B cell (primary cell): ENCODE results near the gene TNFRSF6B. TPM values are rescaled to one million over a fixed set of nuclear protein-coding genes. Genes with fewer than 3 reads are reported as not detected.

ENCODE experiments used
- ATAC-seq: fragments of 200-7000 bp; cut with Tn5 transposase; one replicate; pipeline ENCODE4 v1.10.0; 2021; ENCODE audit warnings: low read depth, mild to moderate bottlenecking, moderate number of reproducible peaks, moderate library complexity
- CTCF ChIA-PET: fragments of 350-600 bp; sonication (Branson Sonifier 250); formaldehyde crosslinking; loops from one replicate; lab custom pipeline; 2021; ENCODE audit warnings: antibody characterized with exemption, inconsistent platforms; lab: Charles Lee
- POLR2A ChIA-PET: fragments of 350-600 bp; sonication (Branson Sonifier 250); formaldehyde crosslinking; loops from one replicate; lab custom pipeline; 2021; ENCODE audit warnings: antibody characterized with exemption; lab: Charles Lee
- DNase-seq: peaks from one replicate; pipeline ENCODE4 v3.0.0; 2013
- H2AFZ ChIP-seq: 2 replicates; pipeline ENCODE4 v1.6.1; 2012; ENCODE audit warnings: mild to moderate bottlenecking, low read depth, low read length; ENCODE audit not compliant: insufficient read depth, poor library complexity, severe bottlenecking
- H3K27ac ChIP-seq, 2 donors: 1 replicate in 1 of 2; 2 replicates in 1 of 2; pipeline ENCODE4 v1.5.1; 2012 to 2013; ENCODE audit warnings: low read length in 2 of 2, mild to moderate bottlenecking in 2 of 2, moderate library complexity in 1 of 2
- H3K27me3 ChIP-seq, 4 experiments: fragments of 200-600 bp in 1 of 4; sonication (generic) in 1 of 4; replicated peaks in 1 of 4; 1 replicate in 2 of 4; 2 replicates in 2 of 4; pipeline versions ENCODE4 v1.6.1 to v1.7.0; 2013 to 2016; ENCODE audit warnings: low read length in 3 of 4, mild to moderate bottlenecking in 2 of 4, mixed read lengths in 1 of 4, moderate library complexity in 1 of 4; ENCODE audit not compliant: insufficient read depth in 4 of 4, control insufficient read depth in 3 of 4; ENCODE audit errors: control extremely low read depth in 1 of 4
- H3K36me3 ChIP-seq, 2 experiments: replicated peaks in 1 of 2; 1 replicate in 1 of 2; 2 replicates in 1 of 2; pipeline versions ENCODE4 v1.6.1 to v1.7.1; 2013; ENCODE audit warnings: low read length in 1 of 2; ENCODE audit not compliant: insufficient read depth in 2 of 2, control insufficient read depth in 1 of 2; ENCODE audit errors: control extremely low read depth in 1 of 2, extremely low read depth in 1 of 2
- H3K4me1 ChIP-seq, 2 donors: fragments of 200-600 bp in 1 of 2; sonication (generic) in 1 of 2; 1 replicate in 1 of 2; 2 replicates in 1 of 2; pipeline versions ENCODE4 v1.5.1 to v1.6.1; 2013 to 2017; ENCODE audit warnings: low read length in 2 of 2; ENCODE audit not compliant: control insufficient read depth in 2 of 2, insufficient read depth in 2 of 2
- H3K4me2 ChIP-seq: replicated peaks from 2 replicates; pipeline ENCODE3; 2012; ENCODE audit warnings: mild to moderate bottlenecking, low read depth, low read length; ENCODE audit not compliant: poor library complexity, severe bottlenecking
- H3K4me3 ChIP-seq, 5 experiments: fragments of 200-600 bp in 1 of 5; sonication (generic) in 1 of 5; 1 replicate in 3 of 5; 2 replicates in 2 of 5; pipeline versions ENCODE4 v1.5.1 to v1.7.0; 2011 to 2016; ENCODE audit warnings: low read length in 4 of 5, mild to moderate bottlenecking in 4 of 5, low read depth in 2 of 5, control low read depth in 1 of 5, moderate library complexity in 1 of 5; ENCODE audit not compliant: insufficient read depth in 1 of 5; ENCODE audit errors: control extremely low read depth in 1 of 5, extremely low read depth in 1 of 5
- H3K79me2 ChIP-seq: fragments of 200-600 bp; sonication (generic); one replicate; pipeline ENCODE4 v1.6.0; 2016; ENCODE audit warnings: low read length; ENCODE audit not compliant: control insufficient read depth, insufficient read depth
- H3K9ac ChIP-seq: fragments of 200-600 bp; sonication (generic); 2 replicates; pipeline ENCODE4 v1.6.1; 2017; ENCODE audit warnings: mild to moderate bottlenecking, low read length, moderate library complexity
- H3K9me3 ChIP-seq, 3 donors: one replicate each; pipeline versions ENCODE4 v1.6.1 to v1.7.1; 2013; ENCODE audit warnings: low read length in 2 of 3; ENCODE audit not compliant: control insufficient read depth in 2 of 3, insufficient read depth in 1 of 3; ENCODE audit errors: control extremely low read depth in 1 of 3
- H4K20me1 ChIP-seq: 2 replicates; pipeline ENCODE4 v1.6.0; 2012; ENCODE audit warnings: mild to moderate bottlenecking, low read length; ENCODE audit not compliant: insufficient read depth, control insufficient read depth, poor library complexity, severe bottlenecking
- H3K27ac Mint-ChIP-seq: one replicate; pipeline ENCODE4 v1.8.0; 2021; ENCODE audit warnings: mixed read lengths
- H3K27me3 Mint-ChIP-seq: one replicate; pipeline ENCODE4 v1.8.0; 2021; ENCODE audit warnings: mixed read lengths
- H3K4me1 Mint-ChIP-seq: one replicate; pipeline ENCODE4 v1.8.0; 2021; ENCODE audit warnings: mixed read lengths
- H3K4me3 Mint-ChIP-seq: one replicate; pipeline ENCODE4 v1.8.0; 2021; ENCODE audit warnings: mixed read lengths
- H3K9me3 Mint-ChIP-seq: one replicate; pipeline ENCODE4 v1.8.0; 2022; ENCODE audit warnings: mixed read lengths; ENCODE audit not compliant: insufficient read depth
- EZH2 ChIP-seq: IDR thresholded peaks from 2 replicates; pipeline ENCODE4 v1.6.1; 2012; ENCODE audit warnings: borderline replicate concordance, low read depth, mild to moderate bottlenecking, moderate library complexity, low read length; ENCODE audit not compliant: insufficient read depth, poor library complexity, severe bottlenecking
- WGBS: methylation state at CpG from one replicate; pipeline ENCODE4 v1.1.5; 2013; ENCODE audit warnings: missing lambda C conversion rate; ENCODE audit not compliant: insufficient coverage; 5-methylcytosine and 5-hydroxymethylcytosine counted together
- intact Hi-C: fragments of 100-400 bp; cut with micrococcal nuclease; formaldehyde crosslinking; loops from one replicate; pipeline ENCODE4 v1.10.0; 2022
- polyA plus RNA-seq: library from polyadenylated mRNA; depleted of rRNA; stranded (reverse); fragments of >200 nt; gene quantifications from 2 replicates; pipeline ENCODE4 v1.2.3, GENCODE V29; 2012
- total RNA-seq, 2 donors: library from RNA; stranded (reverse); fragments of 120-200 nt in 1 of 2; gene quantifications; 1 replicate in 1 of 2; 2 replicates in 1 of 2; pipeline versions ENCODE4 v1.2.3 to v1.2.4, GENCODE V29; 2013 to 2022
- TF ChIP-seq, protein P1 (sequence below): fragments of 200-600 bp; IDR thresholded peaks from one replicate; pipeline ENCODE4 v1.8.0; 2022; ENCODE audit warnings: antibody characterized with exemption, mild to moderate bottlenecking

Gene TNFRSF6B
- total and polyA plus RNA-seq, 2 donors (not counting 1 experiment from before 2014, with no cell fraction given) = 6.7 TPM; not detected in 1

GRCh38 chr20:63690003-63690897 lies 6.2 kb upstream of the TNFRSF6B start:
- no peaks in the 10 kb centered on the region for H3K9me3 Mint-ChIP-seq
- no peak overlapping the region for H3K4me3 Mint-ChIP-seq
- H3K4me1 Mint-ChIP-seq = peaks cover 3% of the 10 kb centered on the region
- CTCF ChIA-PET = no interaction called here
- H3K4me2 ChIP-seq = no peak overlapping the region
- POLR2A ChIA-PET = no interaction called here
- no peak overlapping the region for H3K27ac Mint-ChIP-seq
- peaks cover 0 to 14% of the 10 kb centered on the region in 2 donors for H3K4me1 ChIP-seq
- H3K9me3 ChIP-seq = peaks cover 0 to 5% (median 0%) of the 10 kb centered on the region in 3 donors
- peaks cover 0 to 5% of the 10 kb centered on the region in 2 experiments for H3K36me3 ChIP-seq
- no peaks in the 10 kb centered on the region for H3K27me3 Mint-ChIP-seq
- no peak overlapping the region for H2AFZ ChIP-seq
- H3K27me3 ChIP-seq = peaks cover 0 to 2% (median 0%) of the 10 kb centered on the region in 4 experiments
- peaks cover 5% of the 10 kb centered on the region for H4K20me1 ChIP-seq
- intact Hi-C loops = no loop called here
- no peaks in the 10 kb centered on the region for H3K79me2 ChIP-seq
- TF ChIP-seq, protein P1, sequence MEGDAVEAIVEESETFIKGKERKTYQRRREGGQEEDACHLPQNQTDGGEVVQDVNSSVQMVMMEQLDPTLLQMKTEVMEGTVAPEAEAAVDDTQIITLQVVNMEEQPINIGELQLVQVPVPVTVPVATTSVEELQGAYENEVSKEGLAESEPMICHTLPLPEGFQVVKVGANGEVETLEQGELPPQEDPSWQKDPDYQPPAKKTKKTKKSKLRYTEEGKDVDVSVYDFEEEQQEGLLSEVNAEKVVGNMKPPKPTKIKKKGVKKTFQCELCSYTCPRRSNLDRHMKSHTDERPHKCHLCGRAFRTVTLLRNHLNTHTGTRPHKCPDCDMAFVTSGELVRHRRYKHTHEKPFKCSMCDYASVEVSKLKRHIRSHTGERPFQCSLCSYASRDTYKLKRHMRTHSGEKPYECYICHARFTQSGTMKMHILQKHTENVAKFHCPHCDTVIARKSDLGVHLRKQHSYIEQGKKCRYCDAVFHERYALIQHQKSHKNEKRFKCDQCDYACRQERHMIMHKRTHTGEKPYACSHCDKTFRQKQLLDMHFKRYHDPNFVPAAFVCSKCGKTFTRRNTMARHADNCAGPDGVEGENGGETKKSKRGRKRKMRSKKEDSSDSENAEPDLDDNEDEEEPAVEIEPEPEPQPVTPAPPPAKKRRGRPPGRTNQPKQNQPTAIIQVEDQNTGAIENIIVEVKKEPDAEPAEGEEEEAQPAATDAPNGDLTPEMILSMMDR = no peak
- TF ChIP-seq EZH2 = no peak
- no peak for DNase-seq
- no peak overlapping the region for H3K9ac ChIP-seq
- ATAC-seq = no peak
- WGBS = 96% methylated on average over 32 of the region's 40 CpGs
- no peak overlapping the region for H3K4me3 ChIP-seq
- no peak overlapping the region for H3K27ac ChIP-seq
